ENCODE measurements around the gene EEFSEC.

GRCh38 chr3:128285042-128285966 lies 132.0 kb downstream of the EEFSEC start:
- no peak for TF ChIP-seq CTCF (conservative IDR thresholded peaks at IDR 0.05)
- TF ChIP-seq EZH2 (IDR thresholded peaks at IDR 0.05; ENCODE audit: low read depth), result no peak
